GM20000 (cell line): Measurements from ENCODE around the gene SLC16A14.

ENCODE experiments used
- DNase-seq: peaks from one replicate; pipeline ENCODE4 v3.0.0; 2012; ENCODE audit warnings: low spot score
- CTCF ChIP-seq: IDR thresholded peaks from 2 replicates; pipeline ENCODE4 v1.5.1; 2012; ENCODE audit warnings: mild to moderate bottlenecking, control low read depth; ENCODE audit errors: extremely low read depth, missing control alignments

The SLC16A14 gene

DNA sequence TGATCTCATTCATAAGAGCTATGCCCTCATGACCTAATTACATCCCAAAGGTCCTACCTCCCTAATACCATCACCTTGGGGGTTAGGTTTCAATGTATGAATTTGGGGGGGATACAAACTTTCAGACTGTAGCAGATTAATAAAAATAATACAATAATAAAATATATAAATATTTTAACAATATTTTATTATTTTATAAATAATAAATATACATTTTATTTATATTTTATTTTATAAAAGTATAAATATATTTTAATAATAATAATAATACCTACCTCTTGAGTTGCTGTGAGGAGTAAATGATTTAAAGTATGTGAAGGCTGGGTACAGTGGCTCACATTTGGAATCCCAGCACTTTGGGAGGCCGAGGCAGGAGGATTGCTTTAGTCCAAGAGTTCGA is 8.1 kb upstream of the SLC16A14 start:
- no peak for TF ChIP-seq CTCF
- no peak for DNase-seq

- DNase-seq, result no peak
- TF ChIP-seq CTCF, result no peak
Observed at GRCh38 chr2:230075988-230076631, 7.4 kb upstream of the SLC16A14 start.

DNA sequence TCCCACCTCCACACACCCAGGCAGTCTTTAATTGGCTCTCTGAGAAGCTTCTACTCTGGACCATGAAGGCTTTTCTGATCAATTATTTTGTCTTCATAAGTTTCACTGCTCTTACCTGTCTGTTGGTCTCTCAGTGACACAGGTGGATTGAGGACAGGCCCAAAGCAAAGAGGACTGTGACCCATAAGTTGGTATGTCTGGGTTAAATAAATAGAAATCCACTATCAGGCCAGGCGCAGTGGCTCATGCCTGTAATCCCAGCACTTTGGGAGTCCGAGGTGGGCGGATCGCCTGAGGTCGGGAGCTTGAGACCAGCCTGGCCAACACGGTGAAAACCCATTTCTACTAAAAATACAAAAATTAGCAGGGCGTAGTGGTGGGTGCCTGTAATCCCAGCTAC is 2.7 kb upstream of the SLC16A14 start:
- DNase-seq, result no peak
- TF ChIP-seq CTCF, result no peak

DNA sequence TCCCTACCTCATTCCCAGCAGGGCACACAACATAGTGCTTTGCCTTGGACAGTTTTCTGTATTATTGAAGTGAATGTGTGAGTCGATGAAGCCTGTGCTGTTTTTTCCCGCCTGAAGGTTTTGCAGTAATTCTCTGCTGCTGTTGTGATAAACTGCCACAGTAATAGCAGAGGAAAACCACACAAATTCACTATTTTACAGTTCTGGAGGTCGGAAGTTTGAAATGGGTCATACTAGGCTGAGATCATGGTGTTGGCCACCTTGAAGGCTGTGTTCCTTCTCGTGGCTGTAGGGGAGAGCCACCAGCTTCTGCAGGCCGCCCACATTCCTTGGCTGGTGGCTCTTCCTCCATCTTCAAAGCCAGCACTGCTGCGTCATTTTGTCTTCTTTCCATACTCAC is 678 bp upstream of the SLC16A14 start:
- no peak for DNase-seq
- no peak for TF ChIP-seq CTCF

- TF ChIP-seq CTCF, result no peak
- DNase-seq, result peak; percentile 68
Observed at GRCh38 chr2:230068016-230068650, 591 bp downstream of the SLC16A14 start.

GRCh38 chr2:230060672-230061293 is 7.9 kb downstream of the SLC16A14 start:
- no peak for DNase-seq
- TF ChIP-seq CTCF, result no peak

GRCh38 chr2:230053753-230054478 is 14.8 kb downstream of the SLC16A14 start:
- no peak for TF ChIP-seq CTCF
- no peak for DNase-seq
